A549 (cell line): ENCODE data around the gene ZNF564.
"Not testable (repeated sequence)": the region's sequence is repeated elsewhere in the genome, so short reads cannot be mapped to it uniquely, and the experiment has no call there.

Source experiments
- CHD4 ChIP-seq: fragments of 200-600 bp; sonication (generic); IDR thresholded peaks from 2 replicates; pipeline ENCODE4 v1.6.1; 2016; ENCODE audit warnings: antibody characterized with exemption, mild to moderate bottlenecking, borderline replicate concordance
- CTCF ChIP-seq: fragments of >200 bp; sonication (Bioruptor Twin); formaldehyde crosslinking; IDR thresholded peaks from 3 replicates; pipeline ENCODE4 v1.5.1; 2016
- EP300 ChIP-seq, 2 experiments: fragments of >200 bp; sonication (Bioruptor Twin); formaldehyde crosslinking; IDR thresholded peaks; 2 replicates in 1 of 2; 3 replicates in 1 of 2; pipeline ENCODE4 v1.6.1; 2016 to 2017
- ESRRA ChIP-seq: fragments of 150-350 bp; IDR thresholded peaks from 2 replicates; pipeline ENCODE4 v1.6.1; 2014; ENCODE audit warnings: mild to moderate bottlenecking, low read length, borderline replicate concordance
- FOSL2 ChIP-seq, 2 experiments: fragments of 450-650 bp in 1 of 2; fragments of >200 bp in 1 of 2; sonication (Bioruptor Twin) in 1 of 2; formaldehyde crosslinking; IDR thresholded peaks; 2 replicates each; pipeline versions ENCODE4 v1.5.0 to v1.6.1; 2016 to 2020; ENCODE audit warnings: mild to moderate bottlenecking in 1 of 2, moderate library complexity in 1 of 2
- POLR2A ChIP-seq: IDR thresholded peaks from 2 replicates; pipeline ENCODE4 v1.6.1; 2012; ENCODE audit warnings: mild to moderate bottlenecking, low read length
- POLR2AphosphoS2 ChIP-seq: conservative IDR thresholded peaks from 2 replicates; pipeline ENCODE4 v1.6.1; 2012; ENCODE audit warnings: low read length, improper control_type of control experiment, inconsistent platforms
- ZSCAN20 ChIP-seq: fragments of 250-450 bp; sonication (Bioruptor Pico); IDR thresholded peaks from 2 replicates; pipeline ENCODE4 v1.8.0; 2022; ENCODE audit warnings: mild to moderate bottlenecking, moderate library complexity
- TF ChIP-seq, protein P1 (sequence below): fragments of 200-600 bp; sonication (generic); IDR thresholded peaks from 2 replicates; pipeline ENCODE4 v1.6.1; 2016; ENCODE audit warnings: antibody characterized with exemption, mild to moderate bottlenecking, moderate library complexity

DNA sequence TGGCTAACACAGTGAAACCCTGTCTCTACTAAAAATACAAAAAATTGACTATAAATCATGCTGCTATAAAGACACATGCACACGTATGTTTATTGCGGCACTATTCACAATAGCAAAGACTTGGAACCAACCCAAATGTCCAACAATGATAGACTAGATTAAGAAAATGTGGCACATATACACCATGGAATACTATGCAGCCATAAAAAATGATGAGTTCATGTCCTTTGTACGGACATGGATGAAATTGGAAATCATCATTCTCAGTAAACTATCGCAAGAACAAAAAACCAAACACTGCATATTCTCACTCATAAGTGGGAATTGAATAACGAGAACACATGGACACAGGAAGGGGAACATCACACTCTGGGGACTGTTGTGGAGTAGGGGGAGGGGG is 15.1 kb upstream of the ZNF564 start:
- TF ChIP-seq CTCF; POLR2A; POLR2AphosphoS2; CHD4; EP300 (IDR thresholded peaks at IDR 0.05); ESRRA; ZSCAN20 (CRISPR knock-in tag); FOSL2 (IDR thresholded peaks at IDR 0.05); FOSL2 (CRISPR knock-in tag; IDR thresholded peaks at IDR 0.05): not testable (repeated sequence)
- TF ChIP-seq, protein P1, sequence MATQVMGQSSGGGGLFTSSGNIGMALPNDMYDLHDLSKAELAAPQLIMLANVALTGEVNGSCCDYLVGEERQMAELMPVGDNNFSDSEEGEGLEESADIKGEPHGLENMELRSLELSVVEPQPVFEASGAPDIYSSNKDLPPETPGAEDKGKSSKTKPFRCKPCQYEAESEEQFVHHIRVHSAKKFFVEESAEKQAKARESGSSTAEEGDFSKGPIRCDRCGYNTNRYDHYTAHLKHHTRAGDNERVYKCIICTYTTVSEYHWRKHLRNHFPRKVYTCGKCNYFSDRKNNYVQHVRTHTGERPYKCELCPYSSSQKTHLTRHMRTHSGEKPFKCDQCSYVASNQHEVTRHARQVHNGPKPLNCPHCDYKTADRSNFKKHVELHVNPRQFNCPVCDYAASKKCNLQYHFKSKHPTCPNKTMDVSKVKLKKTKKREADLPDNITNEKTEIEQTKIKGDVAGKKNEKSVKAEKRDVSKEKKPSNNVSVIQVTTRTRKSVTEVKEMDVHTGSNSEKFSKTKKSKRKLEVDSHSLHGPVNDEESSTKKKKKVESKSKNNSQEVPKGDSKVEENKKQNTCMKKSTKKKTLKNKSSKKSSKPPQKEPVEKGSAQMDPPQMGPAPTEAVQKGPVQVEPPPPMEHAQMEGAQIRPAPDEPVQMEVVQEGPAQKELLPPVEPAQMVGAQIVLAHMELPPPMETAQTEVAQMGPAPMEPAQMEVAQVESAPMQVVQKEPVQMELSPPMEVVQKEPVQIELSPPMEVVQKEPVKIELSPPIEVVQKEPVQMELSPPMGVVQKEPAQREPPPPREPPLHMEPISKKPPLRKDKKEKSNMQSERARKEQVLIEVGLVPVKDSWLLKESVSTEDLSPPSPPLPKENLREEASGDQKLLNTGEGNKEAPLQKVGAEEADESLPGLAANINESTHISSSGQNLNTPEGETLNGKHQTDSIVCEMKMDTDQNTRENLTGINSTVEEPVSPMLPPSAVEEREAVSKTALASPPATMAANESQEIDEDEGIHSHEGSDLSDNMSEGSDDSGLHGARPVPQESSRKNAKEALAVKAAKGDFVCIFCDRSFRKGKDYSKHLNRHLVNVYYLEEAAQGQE, result not testable (repeated sequence)
